Measurements from ENCODE around the gene AOC3. TPM values are rescaled to one million over a fixed set of nuclear protein-coding genes. Genes with fewer than 3 reads are reported as not detected.

Gene AOC3
- total and polyA plus RNA-seq, 2 donors (not counting 3 experiments of a cell fraction or from before 2014, with no cell fraction given): 0.11 to 0.27 TPM

DNA sequence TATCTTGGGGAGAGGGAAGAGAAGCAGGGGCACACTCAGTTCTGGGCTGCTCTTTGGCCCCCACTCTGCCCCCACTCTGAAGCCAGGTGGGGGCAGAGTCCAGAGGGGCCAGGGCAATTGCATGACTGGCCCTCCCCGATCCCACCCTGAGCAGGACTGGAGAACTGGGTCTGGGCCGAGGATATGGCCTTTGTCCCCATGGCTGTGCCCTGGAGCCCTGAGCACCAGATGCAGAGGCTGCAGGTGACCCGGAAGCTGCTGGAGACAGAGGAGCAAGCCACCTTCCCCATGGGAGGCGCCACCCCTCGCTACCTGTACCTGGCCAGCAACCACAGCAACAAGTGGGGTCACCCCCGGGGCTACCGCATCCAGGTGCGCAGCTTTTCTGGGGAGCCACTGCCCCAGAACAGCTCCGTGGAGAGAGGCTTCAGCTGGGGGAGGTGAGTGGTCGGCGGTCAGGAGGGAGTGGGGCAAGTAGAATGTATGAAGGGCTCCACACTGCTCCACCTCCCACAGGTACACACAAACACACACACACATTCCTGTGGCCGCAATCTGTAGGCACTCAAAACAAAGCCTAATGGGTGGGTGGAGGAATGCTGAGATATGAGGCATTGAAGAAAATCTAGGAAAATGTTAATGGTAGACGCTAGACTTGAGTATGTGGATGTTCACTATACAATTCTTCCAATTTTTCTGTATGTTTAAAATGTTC is 21.4 kb downstream of the AOC3 start:
- no peak overlapping the region for H3K4me2 ChIP-seq (ENCODE audit: insufficient read depth, low read length)
- H3K9me1 ChIP-seq (replicated peaks; ENCODE audit: control insufficient read depth, extremely low read depth, insufficient read depth, low read length): no peaks in the 10 kb centered on the region
- POLR2A ChIA-PET: no interaction called here
- H3K27ac ChIP-seq (ENCODE audit: insufficient read depth, low read depth, low read length): no peak overlapping the region
- no peaks in the 10 kb centered on the region for H3K79me2 ChIP-seq (ENCODE audit: control insufficient read depth, insufficient read depth, low read length)
- no peaks in the 10 kb centered on the region for H3K36me3 ChIP-seq (ENCODE audit: control insufficient read depth in 2 of 2, extremely low read depth in 1 of 2, insufficient read depth in 2 of 2, low read length in 2 of 2)
- FAIRE-seq: no peak
- peaks cover 0 to 2% of the 10 kb centered on the region in 2 experiments for H3K27me3 ChIP-seq (ENCODE audit: control insufficient read depth in 2 of 2, insufficient read depth in 2 of 2, low read length in 2 of 2)
- intact Hi-C loops (cut with micrococcal nuclease) (no loop called here), dilution Hi-C loops (cut with MboI; ENCODE audit: extremely low pct_ligation_motif_present, low sequenced_read_pairs) (no loop called here)
- H4K20me1 ChIP-seq (replicated peaks; ENCODE audit: control insufficient read depth, extremely low read depth, insufficient read depth, low read length): no peaks in the 10 kb centered on the region
- H3K9ac ChIP-seq (replicated peaks; ENCODE audit: extremely low read depth, insufficient read depth, low read length): no peak overlapping the region
- no TSS peak for BruUV-seq (replicated peaks)
- CTCF ChIA-PET: no interaction called here
- H3K9me3 ChIP-seq (replicated peaks; ENCODE audit: control insufficient read depth, insufficient read depth, low read length): no peaks in the 10 kb centered on the region
- no peak for DNase-seq (ENCODE audit: low read depth, low spot score)
- H2AFZ ChIP-seq (ENCODE audit: low read depth, low read length): no peak overlapping the region
- TF ChIP-seq POLR2AphosphoS5 (IDR thresholded peaks at IDR 0.05; ENCODE audit: insufficient read depth, low read depth, low read length) (no peak), MYC (IDR thresholded peaks at IDR 0.05; ENCODE audit: low read depth, low read length) (no peak), POLR2A (IDR thresholded peaks at IDR 0.05; ENCODE audit: low read depth, low read length) (no peak), GATA2 (IDR thresholded peaks at IDR 0.05; ENCODE audit: insufficient read depth, insufficient read length, low read depth, low read length) (no peak), EZH2 (IDR thresholded peaks at IDR 0.05; ENCODE audit: borderline replicate concordance, low read depth, low read length, severe bottlenecking) (no peak), JUN (IDR thresholded peaks at IDR 0.05; ENCODE audit: borderline replicate concordance, insufficient read depth, insufficient read length, low read depth) (no peak), FOS (IDR thresholded peaks at IDR 0.05; ENCODE audit: borderline replicate concordance, insufficient read depth, low read length) (no peak)
- TF ChIP-seq, protein P1, sequence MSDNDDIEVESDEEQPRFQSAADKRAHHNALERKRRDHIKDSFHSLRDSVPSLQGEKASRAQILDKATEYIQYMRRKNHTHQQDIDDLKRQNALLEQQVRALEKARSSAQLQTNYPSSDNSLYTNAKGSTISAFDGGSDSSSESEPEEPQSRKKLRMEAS (IDR thresholded peaks at IDR 0.05; ENCODE audit: insufficient read depth, insufficient read length): no peak
- TF ChIP-seq, protein P2, sequence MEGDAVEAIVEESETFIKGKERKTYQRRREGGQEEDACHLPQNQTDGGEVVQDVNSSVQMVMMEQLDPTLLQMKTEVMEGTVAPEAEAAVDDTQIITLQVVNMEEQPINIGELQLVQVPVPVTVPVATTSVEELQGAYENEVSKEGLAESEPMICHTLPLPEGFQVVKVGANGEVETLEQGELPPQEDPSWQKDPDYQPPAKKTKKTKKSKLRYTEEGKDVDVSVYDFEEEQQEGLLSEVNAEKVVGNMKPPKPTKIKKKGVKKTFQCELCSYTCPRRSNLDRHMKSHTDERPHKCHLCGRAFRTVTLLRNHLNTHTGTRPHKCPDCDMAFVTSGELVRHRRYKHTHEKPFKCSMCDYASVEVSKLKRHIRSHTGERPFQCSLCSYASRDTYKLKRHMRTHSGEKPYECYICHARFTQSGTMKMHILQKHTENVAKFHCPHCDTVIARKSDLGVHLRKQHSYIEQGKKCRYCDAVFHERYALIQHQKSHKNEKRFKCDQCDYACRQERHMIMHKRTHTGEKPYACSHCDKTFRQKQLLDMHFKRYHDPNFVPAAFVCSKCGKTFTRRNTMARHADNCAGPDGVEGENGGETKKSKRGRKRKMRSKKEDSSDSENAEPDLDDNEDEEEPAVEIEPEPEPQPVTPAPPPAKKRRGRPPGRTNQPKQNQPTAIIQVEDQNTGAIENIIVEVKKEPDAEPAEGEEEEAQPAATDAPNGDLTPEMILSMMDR (IDR thresholded peaks at IDR 0.05; ENCODE audit: extremely low read depth in 1 of 2, insufficient read depth in 1 of 2, low read depth in 1 of 2, low read length in 2 of 2): no peak
- H3K4me1 ChIP-seq (ENCODE audit: control insufficient read depth, extremely low read depth, insufficient read depth, low read length): no peaks in the 10 kb centered on the region
- no peak overlapping the region for H3K4me3 ChIP-seq (replicated peaks in 1 of 3; ENCODE audit: insufficient read depth in 1 of 3, low read depth in 1 of 3, low read length in 3 of 3)

Data from endothelial cell of umbilical vein (primary cell).